Fibroblast of the aortic adventitia (primary cell): ENCODE data around the gene PTGIR. TPM values are rescaled to one million over a fixed set of nuclear protein-coding genes. Genes with fewer than 3 reads are reported as not detected.

ENCODE experiments used
- DNase-seq: peaks from one replicate; pipeline ENCODE4 v3.0.0-alpha.2; 2010; ENCODE audit warnings: low read depth
- H3K4me3 ChIP-seq: 2 replicates; pipeline ENCODE4 v1.5.1; 2011; ENCODE audit warnings: low read depth, mild to moderate bottlenecking, control low read depth, low read length, moderate library complexity
- CTCF ChIP-seq: IDR thresholded peaks from 2 replicates; pipeline ENCODE4 v1.5.1; 2011; ENCODE audit warnings: mild to moderate bottlenecking, low read length, control low read depth, inconsistent platforms; ENCODE audit not compliant: insufficient read depth
- total RNA-seq: library from RNA; depleted of rRNA; stranded (reverse); fragments of >200 nt; gene quantifications from 2 replicates; pipeline ENCODE4 v1.2.3, GENCODE V29; 2012; ENCODE audit warnings: low replicate concordance

PTGIR gene
- total RNA-seq, 1 donor, result 23.2 TPM

- peak overlapping the region; percentile 59 for H3K4me3 ChIP-seq
- no peak for DNase-seq
- no peak for TF ChIP-seq CTCF
These were observed 3.4 kb downstream of the PTGIR start for GRCh38 chr19:46621191-46622117.

- H3K4me3 ChIP-seq, result peak overlapping the region; percentile 59
- peak; percentile 78 for DNase-seq
- no peak for TF ChIP-seq CTCF
These were observed 4.2 kb downstream of the PTGIR start for GRCh38 chr19:46620716-46621115.

GRCh38 chr19:46620267-46620666, 4.6 kb downstream of the PTGIR start:
- H3K4me3 ChIP-seq, result no peak overlapping the region
- no peak for TF ChIP-seq CTCF
- no peak for DNase-seq

- no peak overlapping the region for H3K4me3 ChIP-seq
- DNase-seq, result peak; percentile 68
- TF ChIP-seq CTCF, result no peak
These were observed 6.1 kb downstream of the PTGIR start for GRCh38 chr19:46618670-46619231.

- TF ChIP-seq CTCF, result no peak
- H3K4me3 ChIP-seq, result no peak overlapping the region
- DNase-seq, result no peak
These were observed 7.3 kb downstream of the PTGIR start for GRCh38 chr19:46617601-46618000.

- peak; percentile 29 for TF ChIP-seq CTCF
- peak; percentile 59 for DNase-seq
- no peak overlapping the region for H3K4me3 ChIP-seq
These were observed 8.1 kb downstream of the PTGIR start for GRCh38 chr19:46616631-46617322.
